Mammary epithelial cell (primary cell): ENCODE results near the gene VIM.

ENCODE experiments used
- EZH2 ChIP-seq: IDR thresholded peaks from 2 replicates; pipeline ENCODE4 v1.6.1; 2012; ENCODE audit warnings: low read length, inconsistent platforms, borderline replicate concordance
- TF ChIP-seq, protein P1 (sequence below), 2 donors: IDR thresholded peaks in 1 of 2; conservative IDR thresholded peaks in 1 of 2; 2 replicates each; pipeline ENCODE4 v1.5.1; 2011 to 2012; ENCODE audit warnings: inconsistent platforms in 2 of 2, low read length in 2 of 2, mild to moderate bottlenecking in 2 of 2, control low read depth in 1 of 2, low read depth in 1 of 2; ENCODE audit not compliant: insufficient read depth in 1 of 2; ENCODE audit errors: extremely low read depth in 1 of 2

DNA sequence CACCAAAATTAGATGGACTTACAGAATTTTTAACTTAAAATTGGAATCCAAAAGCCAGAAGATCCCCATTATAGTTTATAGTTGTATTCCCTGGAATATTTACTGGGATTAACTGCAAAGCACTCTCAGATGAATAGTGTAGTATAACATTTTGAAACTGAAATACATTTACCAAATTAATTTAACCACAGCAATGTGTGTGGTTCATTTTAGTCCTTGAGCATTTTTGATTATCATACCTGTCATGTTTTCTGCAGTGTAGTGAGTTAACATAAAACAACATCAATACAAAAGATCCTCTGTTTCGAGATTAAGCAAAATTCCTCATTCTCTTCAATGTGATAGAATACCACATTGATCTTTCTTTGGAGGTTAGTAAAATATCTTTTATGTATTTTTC is 3.7 kb downstream of the VIM start:
- TF ChIP-seq, protein P1, sequence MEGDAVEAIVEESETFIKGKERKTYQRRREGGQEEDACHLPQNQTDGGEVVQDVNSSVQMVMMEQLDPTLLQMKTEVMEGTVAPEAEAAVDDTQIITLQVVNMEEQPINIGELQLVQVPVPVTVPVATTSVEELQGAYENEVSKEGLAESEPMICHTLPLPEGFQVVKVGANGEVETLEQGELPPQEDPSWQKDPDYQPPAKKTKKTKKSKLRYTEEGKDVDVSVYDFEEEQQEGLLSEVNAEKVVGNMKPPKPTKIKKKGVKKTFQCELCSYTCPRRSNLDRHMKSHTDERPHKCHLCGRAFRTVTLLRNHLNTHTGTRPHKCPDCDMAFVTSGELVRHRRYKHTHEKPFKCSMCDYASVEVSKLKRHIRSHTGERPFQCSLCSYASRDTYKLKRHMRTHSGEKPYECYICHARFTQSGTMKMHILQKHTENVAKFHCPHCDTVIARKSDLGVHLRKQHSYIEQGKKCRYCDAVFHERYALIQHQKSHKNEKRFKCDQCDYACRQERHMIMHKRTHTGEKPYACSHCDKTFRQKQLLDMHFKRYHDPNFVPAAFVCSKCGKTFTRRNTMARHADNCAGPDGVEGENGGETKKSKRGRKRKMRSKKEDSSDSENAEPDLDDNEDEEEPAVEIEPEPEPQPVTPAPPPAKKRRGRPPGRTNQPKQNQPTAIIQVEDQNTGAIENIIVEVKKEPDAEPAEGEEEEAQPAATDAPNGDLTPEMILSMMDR (conservative IDR thresholded peaks at IDR 0.05 in 1 of 2, IDR thresholded peaks at IDR 0.05 in 1 of 2; ENCODE audit: extremely low read depth in 1 of 2, insufficient read depth in 1 of 2, low read depth in 1 of 2, low read length in 2 of 2): no peak
- TF ChIP-seq EZH2: no peak
